Measurements from ENCODE around the gene PRDM16.

Gene PRDM16

DNA sequence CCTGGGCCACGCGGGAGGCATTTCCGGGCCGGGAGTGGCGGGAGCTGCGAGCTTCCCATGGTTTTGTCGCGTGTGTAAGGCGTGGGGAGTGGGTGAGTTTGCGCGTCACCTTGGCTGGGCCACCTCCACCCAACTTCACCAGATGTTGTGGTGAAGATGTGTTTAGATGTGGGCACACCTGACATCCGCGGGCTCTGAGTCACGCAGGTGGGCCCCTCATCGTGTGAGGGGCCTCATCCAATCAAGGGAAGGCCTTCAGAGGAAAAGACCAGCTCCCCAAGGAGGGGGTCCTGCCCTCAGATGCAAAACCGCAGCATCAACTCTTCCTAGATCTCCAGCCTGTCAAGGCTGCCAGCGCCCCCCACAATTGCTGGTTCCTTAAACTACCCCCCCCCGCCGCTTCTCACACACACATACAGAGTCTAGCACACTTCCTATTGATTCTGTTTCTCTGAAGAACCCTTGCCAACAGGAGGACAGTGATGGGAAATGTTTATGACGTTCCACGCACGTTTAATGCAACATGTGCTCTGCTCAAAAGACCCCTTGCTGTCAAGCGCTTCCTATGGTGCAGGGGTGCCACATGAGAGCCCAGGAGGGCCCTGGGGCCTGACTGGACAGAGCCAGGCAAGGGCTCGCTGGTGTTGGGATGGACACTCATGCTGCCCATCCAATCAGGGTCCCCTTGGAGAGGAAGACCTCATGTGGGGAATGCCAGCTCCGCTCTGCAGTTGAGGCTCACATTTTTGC, 35.8 kb upstream of the PRDM16 start:
- DNase-seq: no peak

DNA sequence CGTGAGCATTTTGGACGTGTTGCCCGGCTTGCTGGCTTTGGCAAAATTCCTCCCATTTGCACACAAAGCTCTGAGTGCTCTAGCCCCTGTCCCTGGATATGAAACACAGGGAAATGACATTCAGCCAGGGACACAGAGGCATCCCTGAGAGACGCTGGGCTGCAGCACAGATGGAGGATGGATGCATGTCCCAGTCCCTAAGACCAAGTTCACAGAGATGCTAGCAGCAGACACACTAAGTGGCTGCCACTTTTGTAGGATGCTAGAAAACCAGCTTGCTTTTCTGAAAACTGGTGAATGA, 35.3 kb upstream of the PRDM16 start:
- DNase-seq: no peak

DNA sequence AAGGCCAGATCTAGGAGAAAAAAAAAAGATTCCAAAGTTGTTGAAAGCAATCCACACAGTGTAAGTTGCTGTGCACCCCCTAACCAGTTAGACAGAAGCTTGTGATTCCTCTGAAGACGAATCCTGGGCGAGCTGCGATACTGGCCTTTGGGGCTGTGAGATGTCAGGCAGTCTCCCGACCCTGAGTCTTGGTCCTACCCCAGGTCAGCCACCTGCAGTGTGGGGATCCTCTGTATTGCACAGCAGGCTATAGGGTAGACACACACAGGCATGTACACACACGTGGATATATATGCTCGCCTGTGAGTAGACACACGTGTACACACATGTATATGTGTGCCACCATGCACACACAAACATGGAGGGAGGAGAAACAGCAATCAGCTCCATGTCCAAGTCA, 34.8 kb upstream of the PRDM16 start:
- no peak for DNase-seq

DNA sequence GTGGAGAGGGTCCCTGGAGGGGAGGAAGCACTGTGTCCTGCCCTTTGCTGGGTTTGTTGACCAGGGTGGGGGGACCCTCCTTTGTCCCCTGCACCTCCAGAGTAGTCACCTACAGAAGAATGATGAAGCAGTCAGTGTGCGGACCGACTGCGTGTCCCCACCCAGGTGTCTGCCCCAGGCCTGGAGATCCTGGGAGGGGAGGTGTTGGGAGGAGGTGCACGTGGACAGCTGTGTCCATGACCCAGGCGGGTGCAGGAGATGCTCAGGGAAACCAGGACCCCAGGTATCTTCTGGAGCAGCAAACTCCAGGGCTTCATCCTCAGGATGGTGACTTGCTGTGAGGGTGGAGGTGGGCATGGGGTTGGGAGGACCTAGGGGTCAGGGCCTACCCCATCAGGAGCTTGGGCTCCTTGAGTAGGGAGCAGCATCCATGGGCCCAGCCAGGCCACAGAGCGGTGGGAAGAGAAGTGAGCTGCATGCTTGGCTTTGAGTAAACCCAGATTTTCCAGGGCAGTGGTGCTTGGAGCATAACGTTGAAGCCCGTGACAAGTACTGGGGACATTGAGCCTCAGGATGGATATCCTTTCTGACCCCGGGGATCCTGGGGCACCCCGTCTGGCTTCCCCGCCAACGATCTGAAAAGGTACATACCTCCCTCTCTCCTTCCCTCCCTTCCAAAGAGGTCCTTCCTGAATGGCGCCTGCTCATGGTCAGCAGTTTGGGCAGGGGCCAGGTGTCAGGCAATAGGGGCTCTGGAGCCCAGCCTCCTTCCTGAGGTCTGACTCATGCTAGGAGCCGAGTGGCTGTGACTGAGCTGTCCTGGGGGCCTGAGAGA, 34.1 kb upstream of the PRDM16 start:
- DNase-seq: no peak

DNA sequence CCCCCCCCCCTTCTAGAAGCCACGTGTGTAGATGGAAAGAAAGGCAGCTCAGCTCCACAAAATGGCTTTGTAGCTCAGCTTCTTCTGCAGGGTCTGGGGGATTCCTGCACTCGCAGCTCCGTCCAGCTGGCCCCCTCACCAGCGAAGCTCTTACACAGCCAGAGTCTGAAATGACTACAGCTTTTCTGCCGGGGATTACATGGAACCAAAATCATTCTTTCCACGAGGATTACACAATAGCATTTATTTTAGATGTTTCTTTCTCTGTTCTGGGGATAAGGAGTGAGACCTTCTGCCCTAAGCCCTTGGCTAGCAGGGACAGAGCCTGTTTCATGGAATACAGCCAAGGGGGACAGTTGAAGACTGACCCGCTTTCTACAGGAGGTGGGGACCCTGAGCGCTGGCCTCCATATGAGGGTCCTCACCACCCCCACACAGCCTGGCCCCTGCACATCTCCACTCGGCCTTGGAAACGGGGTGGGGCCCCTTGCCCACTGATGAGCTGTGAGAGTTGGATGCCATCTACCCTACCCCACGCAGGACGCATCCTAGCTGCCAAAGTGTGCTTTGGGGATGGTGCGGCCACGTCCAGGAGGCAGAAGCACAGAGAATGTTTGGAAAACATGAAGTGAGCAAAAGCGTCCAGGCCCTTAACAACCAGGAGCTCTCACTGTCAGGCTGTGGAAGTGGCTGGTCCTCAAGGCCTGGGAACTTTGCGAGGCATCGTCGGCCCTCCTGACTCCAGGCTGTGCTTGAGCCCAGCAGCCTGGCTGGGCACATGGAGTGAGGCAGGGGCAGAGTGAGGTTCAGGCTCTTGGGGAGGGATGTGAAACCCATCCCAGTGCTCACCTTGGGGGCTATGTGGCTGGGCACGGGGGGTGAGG, 33.2 kb upstream of the PRDM16 start:
- no peak for DNase-seq

DNA sequence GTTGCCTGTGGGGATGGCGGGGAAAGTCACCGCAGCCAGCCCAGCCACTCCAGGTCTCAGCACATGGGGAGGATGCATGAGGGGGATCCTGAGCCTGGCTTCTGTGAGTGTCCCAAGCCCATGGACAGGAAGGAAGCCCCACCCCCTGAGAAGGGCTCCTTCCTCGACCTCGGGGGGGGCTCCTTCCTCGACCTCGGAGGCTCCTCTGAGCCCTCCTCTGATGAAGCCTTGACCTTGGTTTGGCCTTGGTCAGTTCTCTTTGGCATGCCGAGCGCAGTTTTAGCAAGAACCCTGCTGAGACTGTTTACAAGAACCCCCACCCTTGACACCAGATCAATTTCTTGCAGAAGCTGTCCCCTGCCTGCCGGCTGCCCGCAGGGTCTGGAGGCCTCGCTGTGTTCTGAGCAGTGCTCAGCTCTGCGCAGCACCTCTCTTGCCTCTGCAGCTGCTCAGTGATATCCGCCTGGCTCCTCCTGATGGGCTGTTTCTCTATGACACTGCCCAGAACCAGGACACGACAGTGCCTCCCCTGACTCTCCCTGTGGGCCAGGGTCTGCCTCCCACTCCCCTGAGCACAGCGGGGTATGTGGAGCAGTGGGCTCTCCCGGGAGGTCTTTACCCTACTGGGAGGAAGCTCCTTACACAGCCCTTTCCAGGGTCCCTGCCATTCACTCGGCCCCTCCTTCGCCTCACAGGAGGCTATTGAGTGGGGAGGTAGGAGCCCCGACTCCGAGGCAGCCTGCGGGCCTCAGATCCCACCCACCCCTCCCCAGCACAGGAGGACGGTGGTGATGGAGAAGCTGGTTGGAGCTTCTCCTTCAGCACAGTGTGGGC, 32.3 kb upstream of the PRDM16 start:
- no peak for DNase-seq

DNA sequence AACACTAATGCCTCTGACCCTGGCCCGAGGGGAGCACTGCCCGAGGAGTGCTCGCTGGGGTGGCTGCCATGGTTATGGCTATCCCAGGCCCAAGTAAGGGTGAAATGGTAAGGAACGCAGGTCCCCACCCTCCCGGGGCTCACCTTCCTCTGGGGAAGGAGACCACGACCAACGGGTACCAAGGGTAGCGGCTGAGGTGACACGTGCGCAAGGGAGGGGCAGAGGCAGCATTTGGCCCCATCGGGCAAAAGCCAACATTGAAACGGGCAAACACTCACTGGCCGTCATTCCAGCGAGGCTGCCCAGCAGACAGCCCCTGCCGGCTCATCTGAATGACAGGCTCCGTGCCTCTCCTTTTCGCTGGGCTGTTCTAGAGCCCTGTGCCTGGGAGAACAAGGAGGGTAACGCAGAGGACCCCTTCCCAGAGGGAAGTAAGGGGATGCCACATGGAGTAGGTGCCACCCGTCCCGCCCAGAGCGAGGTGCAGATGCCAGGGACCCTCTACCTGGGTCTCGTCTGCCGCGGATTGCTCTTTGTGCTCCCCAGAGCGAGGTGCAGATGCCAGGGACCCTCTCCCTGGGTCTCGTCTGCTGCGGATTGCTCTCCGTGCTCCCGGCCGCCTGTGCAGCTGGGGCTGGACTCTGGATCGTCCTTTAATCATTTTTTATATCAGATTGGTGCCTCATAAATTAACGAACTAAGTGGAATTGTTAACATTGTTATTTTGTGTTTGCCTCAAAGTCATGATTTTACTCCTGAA, 31.5 kb upstream of the PRDM16 start:
- no peak for DNase-seq

DNA sequence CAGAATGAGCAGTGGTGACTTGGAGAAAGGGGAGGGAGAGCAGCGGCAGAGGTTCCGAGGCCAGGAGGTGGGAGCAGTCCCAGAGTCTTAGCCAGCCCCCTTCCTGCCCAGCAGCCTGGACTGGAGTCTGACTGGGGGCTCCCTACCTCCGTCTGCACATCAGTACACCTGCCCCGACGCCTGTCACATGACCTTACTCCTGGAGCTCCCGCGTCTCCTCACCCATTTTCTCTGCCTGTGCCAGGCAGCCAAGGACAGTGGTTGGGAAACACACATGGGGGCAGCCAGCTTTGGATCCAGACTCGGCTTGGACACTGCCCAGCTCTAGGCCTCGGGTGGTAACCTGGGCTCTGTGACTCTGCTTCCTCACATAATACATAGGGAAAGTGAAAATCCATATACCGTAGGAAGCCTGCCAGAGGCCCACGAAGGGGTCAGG, 30.9 kb upstream of the PRDM16 start:
- DNase-seq: no peak

DNA sequence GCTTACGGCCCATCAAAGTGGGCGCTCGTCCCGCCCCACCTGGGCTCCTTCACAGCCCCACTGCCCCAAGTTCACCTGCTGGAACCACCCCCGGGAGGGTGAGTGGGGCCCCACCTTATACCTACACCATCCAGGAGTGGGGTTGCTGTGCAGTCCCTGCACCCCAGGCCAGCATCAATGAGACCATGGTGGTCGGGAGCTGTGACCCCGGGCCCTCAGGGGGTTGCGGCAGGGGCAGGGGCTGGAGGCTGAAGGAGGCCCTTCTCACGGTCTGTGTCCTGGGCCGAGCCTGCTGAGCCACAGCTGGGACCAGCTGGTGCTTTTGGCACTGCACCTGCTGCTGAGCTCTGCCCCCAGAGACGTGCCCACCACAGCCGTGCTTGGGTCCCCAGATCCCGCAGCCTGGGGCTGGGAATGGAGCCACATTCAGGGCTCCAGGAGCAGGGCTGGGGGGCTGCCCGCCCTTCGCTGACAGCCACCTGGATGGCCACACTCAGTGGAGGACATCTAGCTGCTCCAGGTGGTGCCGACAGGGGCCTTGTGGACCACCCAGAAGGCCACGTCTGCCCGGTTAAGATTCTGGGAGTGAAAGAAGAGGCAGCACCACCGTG, 30.3 kb upstream of the PRDM16 start:
- no peak for DNase-seq

DNA sequence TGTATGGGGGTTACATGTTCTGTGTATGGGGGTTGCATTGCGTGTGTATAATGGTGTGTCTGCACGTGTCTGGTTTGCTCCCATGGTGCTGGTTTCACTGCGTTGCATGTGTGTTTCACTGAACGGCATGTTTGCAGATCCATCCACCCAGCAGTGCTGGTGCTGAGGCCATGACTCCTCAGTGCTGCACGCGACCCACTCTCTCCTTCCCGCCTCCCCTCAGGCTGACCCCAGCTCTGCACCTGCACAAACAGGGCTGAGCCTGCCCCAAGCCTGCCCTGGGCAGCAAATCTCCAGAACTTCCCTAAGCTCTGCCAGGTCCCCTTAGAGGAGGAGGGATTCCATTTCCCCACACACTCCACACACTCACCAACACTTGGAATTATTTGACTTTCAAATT, 29.0 kb upstream of the PRDM16 start:
- no peak for DNase-seq

DNA sequence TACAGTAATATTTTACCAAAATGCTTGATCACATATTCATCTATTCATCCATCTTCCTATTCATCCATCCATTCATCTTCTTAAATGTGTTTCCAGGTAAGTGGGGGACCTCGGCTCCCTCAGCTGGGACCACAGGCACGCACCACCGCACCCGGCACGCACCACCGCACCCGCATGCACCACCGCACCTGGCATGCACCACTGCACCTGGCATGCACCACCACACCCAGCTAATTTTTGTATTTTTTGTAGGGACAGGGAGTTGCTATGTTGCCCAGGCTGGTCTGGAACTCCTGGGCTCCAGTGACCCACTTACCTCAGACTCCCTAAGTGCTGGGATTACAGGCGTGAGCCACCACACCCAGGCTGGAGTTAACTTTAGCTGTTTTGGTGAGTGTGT, 26.5 kb upstream of the PRDM16 start:
- no peak for DNase-seq

DNA sequence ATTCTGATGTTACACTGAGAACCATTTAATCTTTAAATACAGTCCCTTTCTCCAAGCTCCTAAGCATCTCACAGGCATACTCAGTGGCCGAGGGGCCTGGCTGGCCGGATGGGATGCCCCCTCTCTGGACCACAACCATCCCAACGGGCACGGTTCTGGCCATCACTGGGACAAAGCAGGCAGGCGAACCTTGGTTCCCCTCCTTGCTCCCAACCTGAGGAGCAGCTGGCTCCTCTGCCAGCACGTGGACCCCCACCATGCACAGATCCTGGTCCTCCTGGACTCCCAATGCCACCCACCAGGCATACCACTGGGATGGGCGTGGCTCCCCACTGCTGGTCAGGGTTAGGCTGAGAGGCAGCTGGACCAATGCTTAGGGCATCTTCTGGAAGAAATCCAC, 19.8 kb upstream of the PRDM16 start:
- no peak for DNase-seq

DNA sequence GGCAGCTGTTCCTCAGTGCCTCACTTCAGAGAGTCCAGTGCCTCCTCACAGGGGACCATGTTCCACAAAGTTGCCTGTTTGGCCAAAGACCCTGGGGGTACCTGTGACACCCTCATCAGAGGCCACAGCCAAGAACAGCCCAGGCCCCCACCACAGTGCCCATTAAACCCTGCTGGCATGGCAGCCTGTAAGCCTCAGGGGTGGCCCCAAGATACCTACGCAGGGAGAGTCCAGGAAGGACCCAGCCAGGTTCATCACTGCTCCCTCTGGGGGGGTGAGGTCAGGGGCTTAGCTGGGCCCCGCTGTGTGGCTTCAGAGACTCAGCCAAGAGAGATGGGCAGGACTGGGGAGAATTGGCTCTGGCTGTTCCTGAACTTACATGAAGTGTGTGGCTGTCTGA, 19.1 kb upstream of the PRDM16 start:
- DNase-seq: no peak

DNA sequence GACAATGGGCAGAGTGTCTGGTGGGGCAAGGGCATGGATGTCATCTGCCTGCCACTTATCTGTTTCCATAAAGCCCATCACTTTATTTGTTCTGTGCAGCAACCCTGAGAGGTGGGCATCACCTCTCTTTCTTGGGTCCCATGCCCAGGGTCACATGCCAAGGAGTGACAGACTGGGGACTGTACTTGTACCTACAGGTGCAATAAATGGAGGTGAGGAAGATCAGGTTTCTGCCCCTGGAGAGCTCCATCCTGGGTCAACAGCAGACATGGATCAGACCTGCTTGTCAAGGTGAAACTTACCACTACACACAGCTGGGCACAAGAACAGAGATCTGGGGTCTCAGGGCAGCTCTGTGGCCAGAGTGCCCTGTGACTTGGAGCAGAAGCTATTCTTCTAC, 18.4 kb upstream of the PRDM16 start:
- DNase-seq: no peak

DNA sequence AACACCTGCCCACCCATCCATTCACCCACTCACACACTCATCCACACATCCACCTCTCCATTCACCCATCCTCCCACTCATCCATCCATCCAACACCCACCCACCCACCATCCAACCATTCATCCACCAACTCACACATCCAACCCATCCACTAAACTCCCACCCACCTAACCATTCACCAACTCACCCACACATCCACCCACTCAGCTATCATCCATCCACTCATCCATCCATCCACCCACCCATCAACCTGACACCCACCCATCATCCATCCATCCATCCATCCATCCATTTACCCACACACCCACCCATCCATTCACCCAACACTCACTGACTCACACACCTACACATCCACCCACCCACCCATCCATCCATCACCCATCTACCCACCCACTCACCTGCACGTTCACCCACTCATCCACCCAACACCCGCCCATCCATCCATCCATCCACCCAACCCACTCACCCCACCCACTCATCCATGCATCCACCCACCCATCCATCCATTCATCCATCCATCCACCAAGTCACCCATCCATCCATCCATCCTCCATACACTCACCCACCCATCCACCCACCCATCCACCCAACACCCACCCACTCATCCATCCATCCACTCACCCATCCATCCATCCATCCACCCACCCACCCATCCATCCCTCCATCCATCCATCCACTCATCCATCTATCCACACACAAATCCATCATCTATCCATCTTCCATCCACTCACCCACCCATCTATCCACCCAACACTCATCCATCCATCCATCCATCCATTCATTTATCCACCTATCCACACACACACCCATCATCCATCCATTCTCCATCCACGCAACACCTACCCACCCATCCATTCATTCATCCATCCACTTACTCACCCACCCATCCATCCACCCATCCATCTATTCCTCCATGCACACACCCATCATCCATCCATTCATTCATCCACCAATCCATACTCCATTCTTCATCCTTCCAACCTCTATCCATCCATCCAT, 17.4 kb upstream of the PRDM16 start:
- no peak for DNase-seq

DNA sequence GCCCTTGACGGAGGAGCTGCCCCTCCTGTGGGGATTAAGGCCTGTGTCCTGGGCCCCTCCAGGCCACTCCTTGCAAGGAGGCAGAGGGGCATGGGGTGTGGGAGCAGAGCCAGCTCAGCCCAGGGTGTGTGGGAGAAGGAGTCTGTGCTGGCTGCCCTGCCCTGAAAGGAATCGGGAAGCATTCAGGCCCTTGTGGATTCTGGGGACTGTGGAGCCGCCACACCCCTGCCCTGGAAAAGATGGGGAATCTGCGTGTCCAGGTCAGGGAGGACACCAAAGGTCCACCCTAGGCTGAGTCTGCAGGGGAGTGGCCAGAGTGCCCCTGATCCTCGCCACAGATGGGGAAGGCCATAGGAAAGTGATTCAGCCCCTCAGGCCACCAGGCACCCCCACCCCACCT, 16.5 kb upstream of the PRDM16 start:
- no peak for DNase-seq

DNA sequence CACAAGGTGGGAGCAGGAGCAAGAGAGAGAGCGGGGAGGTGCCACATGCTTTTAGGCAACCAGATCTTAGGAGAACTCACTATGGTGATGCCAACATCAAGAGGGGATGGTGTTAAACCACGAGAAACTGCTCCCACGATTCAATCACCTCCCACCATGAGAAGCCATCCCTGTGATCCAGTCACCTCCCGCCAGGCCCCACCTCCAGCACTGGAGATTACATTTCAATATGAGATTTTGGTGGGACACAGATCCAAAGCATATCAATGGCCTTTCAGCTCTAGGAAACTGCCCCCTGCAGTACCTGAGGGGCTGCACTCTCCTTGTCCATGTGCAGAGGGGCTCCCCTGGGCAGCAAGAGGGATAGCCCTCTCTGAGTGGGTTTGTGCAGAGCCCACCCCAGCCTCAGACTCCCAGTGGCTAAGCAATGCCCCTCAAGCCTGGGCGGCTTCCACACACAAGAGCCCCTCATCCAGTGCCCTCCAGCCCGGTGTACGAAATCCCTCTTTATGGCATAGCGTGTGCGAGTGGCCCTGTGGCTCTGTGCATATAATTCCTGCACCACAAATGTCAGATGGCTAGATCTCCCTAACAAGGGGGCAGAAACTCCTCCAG, 15.5 kb upstream of the PRDM16 start:
- DNase-seq: no peak

DNA sequence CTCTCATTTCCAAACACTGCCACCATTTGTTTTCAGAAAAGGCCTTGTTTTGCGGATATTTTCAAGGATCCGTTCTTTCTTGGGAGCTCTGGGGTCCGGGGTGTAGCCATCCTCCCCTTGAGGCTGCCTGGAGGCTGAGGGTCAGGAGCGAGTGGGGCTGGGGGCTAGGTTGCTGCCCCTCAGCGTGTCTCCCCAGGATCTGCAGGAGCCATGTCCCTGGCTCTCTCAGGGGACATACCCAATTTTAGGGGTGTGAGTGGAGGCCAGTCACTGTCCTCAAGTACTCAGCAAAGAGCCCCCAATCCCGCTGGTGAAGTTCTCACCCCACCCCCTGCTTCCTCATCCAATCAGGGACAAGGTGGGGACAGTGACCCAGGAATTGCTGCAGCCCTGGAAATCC, 15.0 kb upstream of the PRDM16 start:
- DNase-seq: no peak

DNA sequence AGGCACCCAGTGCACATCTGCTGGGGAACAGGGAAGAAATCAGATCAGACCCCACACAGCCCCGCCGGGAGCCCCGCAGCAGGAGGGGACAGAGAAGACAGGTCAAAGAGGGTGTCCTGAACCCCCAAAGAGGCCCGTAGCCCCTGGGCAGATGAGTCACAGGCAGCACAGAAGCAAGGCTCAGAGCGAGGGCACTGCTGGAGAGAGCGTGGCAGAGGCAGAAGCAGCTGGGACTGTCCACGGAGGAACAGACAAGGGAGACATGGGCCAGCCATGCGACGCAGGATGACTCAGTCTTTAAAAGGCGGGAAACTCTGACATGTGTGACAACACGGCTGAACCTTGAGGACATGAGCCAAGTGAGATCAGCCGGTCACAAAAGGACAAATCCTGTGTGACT, 14.5 kb upstream of the PRDM16 start:
- DNase-seq: no peak

DNA sequence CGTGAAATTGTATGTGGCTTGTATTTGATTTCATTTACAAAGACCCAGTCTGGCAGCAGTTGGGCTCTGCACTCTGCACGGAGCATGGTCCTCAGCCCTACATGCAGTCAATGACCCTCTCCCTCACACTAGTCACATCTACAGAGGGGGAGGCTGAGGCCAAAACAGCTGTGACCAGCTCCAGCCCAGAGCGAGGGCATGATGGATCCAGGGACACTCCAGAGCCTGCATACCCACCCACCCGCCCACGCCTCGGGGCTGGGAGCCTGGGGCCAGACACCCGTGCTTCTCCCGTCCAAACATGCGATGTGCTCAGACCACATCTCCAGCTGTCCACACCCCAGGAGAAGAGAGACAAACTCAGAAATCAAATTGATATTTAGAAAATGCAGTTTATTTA, 14.0 kb upstream of the PRDM16 start:
- DNase-seq: no peak
